Mammary epithelial cell (primary cell): ENCODE results near the gene SLC6A1.

Experiments
- EZH2 ChIP-seq: IDR thresholded peaks from 2 replicates; pipeline ENCODE4 v1.6.1; 2012; ENCODE audit warnings: low read length, inconsistent platforms, borderline replicate concordance
- TF ChIP-seq, protein P1 (sequence below), 2 donors: IDR thresholded peaks in 1 of 2; conservative IDR thresholded peaks in 1 of 2; 2 replicates each; pipeline ENCODE4 v1.5.1; 2011 to 2012; ENCODE audit warnings: inconsistent platforms in 2 of 2, low read length in 2 of 2, mild to moderate bottlenecking in 2 of 2, control low read depth in 1 of 2, low read depth in 1 of 2; ENCODE audit not compliant: insufficient read depth in 1 of 2; ENCODE audit errors: extremely low read depth in 1 of 2

DNA sequence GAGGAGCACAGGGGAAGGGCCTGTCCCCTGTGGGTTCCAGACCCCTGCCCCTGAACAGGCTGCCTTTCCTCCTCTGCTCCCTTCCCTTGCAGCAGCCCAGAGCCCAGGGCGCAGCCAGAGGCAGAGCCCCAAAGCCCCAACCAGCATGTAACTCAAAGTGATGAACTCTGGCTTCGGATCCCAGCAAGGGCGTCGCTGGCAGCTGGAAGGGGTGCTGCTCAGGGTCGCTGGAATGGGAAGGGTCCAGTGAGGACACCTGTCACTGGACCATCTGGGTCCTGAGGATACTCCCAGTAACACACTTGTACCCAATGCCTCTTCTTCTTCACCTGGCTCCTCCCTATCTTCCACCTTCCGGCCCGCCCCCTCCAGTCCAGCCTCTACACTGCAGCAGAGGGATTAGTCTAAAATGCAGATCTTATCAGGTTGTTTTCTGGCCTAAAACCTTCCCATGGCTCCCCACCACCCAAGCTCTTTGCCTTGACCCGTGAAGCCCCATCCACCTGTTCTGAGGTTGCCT lies 64.0 kb downstream of the SLC6A1 start:
- TF ChIP-seq, protein P1, sequence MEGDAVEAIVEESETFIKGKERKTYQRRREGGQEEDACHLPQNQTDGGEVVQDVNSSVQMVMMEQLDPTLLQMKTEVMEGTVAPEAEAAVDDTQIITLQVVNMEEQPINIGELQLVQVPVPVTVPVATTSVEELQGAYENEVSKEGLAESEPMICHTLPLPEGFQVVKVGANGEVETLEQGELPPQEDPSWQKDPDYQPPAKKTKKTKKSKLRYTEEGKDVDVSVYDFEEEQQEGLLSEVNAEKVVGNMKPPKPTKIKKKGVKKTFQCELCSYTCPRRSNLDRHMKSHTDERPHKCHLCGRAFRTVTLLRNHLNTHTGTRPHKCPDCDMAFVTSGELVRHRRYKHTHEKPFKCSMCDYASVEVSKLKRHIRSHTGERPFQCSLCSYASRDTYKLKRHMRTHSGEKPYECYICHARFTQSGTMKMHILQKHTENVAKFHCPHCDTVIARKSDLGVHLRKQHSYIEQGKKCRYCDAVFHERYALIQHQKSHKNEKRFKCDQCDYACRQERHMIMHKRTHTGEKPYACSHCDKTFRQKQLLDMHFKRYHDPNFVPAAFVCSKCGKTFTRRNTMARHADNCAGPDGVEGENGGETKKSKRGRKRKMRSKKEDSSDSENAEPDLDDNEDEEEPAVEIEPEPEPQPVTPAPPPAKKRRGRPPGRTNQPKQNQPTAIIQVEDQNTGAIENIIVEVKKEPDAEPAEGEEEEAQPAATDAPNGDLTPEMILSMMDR (conservative IDR thresholded peaks at IDR 0.05 in 1 of 2, IDR thresholded peaks at IDR 0.05 in 1 of 2; ENCODE audit: extremely low read depth in 1 of 2, insufficient read depth in 1 of 2, low read depth in 1 of 2, low read length in 2 of 2), result no peak
- no peak for TF ChIP-seq EZH2
